OCI-LY3 (cell line): ENCODE results near the gene MAP2K4.
"Not testable (repeated sequence)": the region's sequence is repeated elsewhere in the genome, so short reads cannot be mapped to it uniquely, and the experiment has no call there.

Experiments used
- CTCF ChIP-seq: fragments of 200-600, 300-600 bp; sonication (generic); IDR thresholded peaks from 2 replicates; pipeline ENCODE4 v1.5.1; 2014; ENCODE audit warnings: antibody characterized with exemption, low read length, low read depth
- EZH2phosphoT487 ChIP-seq: fragments of 200-600 bp; shearing (Covaris generic); IDR thresholded peaks from 2 replicates; pipeline ENCODE4 v1.6.1; 2018; ENCODE audit warnings: antibody characterized with exemption, mixed run types, low read depth

- TF ChIP-seq CTCF, EZH2phosphoT487: not testable (repeated sequence)
Measured at GRCh38 chr17:11972741-11973140, 47.9 kb upstream of the MAP2K4 start.
